HG02938 (cell line): ENCODE results near the gene CASP12.

ENCODE experiments used
- ATAC-seq: cut with Tn5 transposase; IDR thresholded peaks from one replicate; pipeline ENCODE4 v1.9.1; 2021; ENCODE audit warnings: mild to moderate bottlenecking, moderate library complexity; ENCODE audit not compliant: unreplicated experiment

Gene CASP12

DNA sequence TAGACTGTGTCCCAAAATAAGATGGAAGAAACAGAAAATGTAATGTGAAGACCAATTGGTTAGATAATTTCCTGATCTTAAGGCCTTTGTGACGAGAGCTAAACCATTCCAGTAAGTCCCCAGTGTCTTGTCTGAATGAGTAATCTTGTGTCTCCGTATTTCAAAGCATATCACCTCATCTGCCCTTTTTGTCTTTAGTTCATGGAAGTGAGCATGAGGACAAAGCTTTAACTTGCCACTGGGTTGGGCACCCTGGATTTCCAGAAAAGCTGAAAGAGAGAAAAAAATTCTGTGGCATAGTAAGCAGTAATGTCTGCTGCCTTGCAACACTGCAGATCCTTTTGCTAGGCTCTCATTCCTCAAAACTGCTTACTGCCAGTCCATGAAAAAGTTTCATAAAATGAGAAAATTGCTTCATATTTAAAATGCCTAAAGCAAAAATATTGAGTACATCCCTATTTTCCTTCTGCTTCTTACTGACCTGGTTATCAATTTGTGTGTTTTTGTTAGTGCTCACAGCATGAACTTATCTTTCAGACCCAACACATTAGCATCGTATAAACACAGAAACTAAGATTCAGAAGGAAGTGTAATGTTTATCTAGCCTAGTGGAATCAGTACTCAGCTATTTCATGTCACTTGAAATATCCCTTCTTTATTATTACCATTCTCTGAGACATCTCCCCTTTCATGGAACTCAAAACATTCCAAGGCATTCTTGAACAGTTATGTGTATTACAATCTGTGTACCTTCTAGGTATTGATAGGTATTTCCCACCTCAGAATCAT is 5.3 kb downstream of the CASP12 start:
- no peak for ATAC-seq

DNA sequence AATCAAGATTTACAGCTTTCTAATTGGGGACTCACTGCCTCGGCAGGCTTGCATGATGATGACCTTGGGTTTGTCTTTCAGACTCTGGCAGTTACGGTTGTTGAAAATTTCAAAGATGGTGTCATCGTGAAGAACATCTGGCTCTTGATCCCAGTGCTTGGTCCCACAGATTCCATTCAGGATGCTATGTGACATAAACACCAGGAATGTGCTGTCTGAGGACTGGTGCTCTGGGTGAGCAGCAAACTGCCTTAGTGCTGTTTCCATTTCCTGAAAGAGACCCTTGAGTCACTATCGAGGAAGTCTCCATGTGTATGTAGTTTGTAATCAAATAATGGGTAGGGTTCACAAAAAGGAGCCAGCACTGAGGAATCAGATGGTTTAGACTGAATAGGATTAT is 7.1 kb downstream of the CASP12 start:
- ATAC-seq: no peak

DNA sequence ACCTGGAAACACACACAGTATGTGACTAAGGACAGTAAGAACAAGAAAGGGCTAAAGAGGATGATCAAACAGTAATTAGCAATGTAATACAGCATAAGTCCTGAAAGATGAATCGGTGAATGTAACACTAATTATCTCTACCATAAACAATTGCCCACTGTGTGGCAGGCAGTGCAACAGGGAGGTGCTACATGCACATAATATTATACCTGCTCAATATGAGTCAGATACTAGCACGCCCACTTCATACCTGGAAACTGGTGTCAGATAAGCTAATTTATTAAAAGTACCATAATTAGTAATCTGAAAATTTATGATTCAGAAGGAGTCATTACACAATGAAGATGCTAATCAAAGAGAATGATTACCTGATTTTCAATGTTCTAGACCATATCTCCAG is 14.9 kb downstream of the CASP12 start:
- no peak for ATAC-seq

DNA sequence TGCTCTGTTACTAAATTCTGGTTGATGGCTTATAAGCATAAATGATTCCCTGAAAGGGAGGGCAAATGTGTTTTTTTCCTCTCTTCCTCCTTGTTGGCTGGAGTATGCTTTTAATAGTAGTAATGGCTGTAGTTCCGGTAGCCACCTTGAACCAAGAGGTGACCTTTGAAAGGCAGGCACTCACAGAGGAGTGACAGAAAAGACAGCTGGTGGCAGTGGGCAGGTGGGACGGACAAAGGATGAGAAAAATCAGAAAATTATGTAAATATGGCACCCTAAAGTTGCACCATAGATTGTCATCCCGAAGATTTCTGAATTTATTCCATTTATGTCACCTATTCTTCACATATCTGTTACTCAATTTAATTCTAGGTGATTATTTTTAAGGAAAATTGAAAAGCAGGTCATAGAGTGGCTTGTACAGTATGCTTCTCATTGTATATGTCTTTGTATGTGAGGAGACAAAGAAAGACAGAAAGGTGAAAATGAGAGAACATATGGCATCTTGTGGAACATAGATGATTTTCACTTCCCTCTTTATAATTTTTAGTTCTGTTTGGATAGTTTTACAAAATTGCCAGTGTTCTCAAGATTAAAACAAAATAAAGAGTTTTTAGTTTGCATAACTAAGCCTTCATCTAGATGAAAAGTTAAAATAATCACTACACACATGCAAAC is 17.0 kb downstream of the CASP12 start:
- peak; percentile 70 for ATAC-seq

DNA sequence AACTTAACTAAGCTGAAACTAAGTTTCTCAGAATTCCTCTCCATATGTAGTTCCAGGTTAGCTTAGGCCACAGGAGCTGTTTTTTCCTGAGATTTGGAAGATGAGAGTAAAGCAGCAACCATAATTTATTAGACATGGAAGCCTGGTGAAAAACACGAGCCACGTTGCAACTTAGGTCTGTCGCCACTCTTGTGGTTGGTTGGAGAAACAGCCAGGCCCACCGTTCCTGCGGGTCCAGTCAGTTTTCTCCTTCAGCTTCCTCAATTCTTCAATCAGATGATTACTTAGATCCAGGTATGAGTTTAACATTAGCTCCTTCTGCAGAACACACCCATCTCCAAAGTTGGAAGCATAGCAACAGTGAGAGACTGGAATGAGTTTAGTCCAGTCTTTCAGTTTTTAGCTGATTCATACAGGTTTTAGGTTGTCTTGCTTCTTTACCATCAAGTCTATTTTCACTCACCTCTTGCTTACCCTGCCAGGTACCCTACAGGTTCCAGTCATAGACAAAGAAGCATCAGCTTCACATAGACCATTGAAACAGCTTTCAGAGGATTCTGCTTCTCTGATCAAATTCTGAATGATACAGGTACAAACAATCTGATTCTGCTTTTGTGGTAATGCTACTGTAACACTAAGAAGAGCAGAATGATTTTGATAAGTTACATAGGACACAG is 18.6 kb downstream of the CASP12 start:
- no peak for ATAC-seq

DNA sequence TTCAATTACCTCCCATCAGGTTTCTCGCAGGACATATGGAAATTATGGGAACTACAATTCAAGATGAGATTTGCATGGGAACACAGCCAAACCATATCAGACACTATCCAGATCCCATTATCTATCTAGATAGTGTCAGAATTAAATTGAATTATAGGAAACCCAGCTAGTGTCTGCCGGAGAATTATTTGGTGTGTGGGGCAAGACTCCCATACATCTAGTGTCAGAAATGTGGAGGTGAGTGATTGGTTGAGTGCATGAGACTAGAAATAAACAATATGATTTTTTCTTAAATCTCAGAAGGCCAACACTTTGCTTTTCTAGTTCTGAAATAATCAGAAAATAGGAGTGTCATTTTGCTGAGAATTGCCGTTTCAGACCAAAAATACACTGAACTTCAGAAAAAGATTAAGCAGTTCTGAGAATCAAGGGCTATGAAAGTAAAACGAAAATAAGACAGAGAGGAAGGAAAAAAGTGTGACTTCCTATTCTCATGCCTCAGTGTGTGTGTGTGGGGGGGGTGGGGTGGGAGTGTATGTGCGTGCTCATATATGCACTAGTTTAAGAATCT is 21.3 kb downstream of the CASP12 start:
- peak; percentile 58 for ATAC-seq

DNA sequence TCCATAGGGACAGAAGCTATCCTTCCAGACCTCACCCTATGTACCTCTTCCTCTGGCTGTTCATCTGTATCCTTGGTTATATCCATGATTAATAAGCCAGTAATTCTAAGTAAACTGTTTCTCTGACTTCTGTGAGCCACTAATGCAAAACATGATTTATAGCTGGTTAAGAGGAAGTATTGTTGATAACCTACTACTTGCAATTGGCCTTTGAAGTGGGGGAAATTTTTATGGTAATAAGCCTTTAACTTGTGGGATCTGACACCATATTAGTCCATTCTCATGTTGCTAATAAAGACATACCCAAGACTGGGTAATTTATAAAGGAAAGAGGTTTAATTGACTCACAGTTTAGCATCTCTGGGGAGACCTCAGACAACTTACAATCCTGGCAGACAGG is 21.9 kb downstream of the CASP12 start:
- no peak for ATAC-seq

DNA sequence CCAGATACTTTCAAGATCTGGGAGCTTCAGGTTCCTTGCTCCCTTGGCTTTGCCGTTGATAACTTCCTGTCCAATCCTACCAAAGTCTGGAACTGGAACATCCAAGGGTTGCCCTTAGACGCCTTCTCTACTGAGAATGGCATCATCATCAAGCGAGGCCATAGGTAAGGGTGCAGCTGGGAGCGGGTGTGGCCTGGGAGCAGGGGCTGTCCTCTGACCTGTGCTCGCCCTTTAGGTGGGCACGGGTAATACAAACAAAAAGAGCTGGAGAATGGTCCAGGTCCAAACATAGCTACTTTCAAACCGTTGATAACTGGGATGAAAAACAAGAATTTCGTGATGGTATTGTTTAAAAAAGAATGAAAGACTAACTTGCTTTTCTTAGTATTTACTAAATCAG is 25.0 kb downstream of the CASP12 start:
- no peak for ATAC-seq

DNA sequence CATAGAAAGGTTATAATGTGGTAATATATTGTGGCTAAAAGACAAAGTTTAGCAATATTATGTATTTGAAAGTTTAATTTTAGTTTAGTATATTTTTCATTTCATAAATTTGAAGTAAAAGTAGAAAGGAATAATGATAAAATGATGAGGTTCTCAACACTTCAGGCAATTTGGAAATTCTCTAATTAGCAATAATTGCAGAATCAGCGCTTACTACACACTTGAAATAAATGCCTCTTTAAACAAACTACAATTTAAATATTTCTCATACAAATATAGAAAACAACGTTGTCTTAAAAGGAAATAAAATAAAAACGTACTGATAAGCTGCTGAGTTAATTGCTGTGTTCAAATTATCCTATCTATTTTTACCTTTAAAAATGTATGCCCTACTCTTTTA is 25.9 kb downstream of the CASP12 start:
- ATAC-seq: no peak

DNA sequence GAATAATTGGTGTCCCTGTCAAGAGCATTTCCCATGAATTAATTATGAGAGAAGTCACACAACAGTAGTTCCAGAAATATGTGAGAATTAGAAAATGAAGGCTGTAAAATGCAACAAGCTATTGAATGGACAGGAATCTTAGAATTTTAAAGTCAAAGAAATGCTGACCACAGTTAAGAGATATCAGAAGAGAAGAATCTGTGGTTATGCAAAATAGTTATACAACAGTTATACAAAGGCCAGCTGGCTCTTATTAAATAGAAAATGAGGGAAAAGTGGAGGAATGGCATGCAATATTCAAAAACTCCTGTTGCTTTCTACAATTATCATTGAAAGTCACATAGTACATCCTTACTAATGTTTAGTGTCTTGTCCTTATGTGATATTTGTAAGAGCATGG is 27.4 kb downstream of the CASP12 start:
- no peak for ATAC-seq

DNA sequence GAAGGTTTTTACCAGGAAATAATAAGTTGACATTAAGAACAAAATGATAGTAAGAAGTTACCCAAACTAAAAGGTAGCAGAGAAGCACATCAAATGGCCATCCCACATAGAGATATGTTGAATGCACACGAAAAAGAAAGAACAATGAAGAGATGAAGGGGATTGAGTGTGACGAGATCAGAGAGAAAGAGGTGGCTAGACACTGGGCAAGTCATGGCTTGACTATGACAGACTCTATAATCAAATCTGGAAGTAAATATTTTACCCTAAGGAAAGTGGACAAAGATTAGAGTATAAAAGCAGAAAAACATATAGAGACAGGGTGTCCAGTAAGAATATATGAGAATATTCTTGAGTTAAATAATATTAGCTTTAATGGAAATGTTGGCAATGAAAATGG is 31.4 kb downstream of the CASP12 start:
- no peak for ATAC-seq

DNA sequence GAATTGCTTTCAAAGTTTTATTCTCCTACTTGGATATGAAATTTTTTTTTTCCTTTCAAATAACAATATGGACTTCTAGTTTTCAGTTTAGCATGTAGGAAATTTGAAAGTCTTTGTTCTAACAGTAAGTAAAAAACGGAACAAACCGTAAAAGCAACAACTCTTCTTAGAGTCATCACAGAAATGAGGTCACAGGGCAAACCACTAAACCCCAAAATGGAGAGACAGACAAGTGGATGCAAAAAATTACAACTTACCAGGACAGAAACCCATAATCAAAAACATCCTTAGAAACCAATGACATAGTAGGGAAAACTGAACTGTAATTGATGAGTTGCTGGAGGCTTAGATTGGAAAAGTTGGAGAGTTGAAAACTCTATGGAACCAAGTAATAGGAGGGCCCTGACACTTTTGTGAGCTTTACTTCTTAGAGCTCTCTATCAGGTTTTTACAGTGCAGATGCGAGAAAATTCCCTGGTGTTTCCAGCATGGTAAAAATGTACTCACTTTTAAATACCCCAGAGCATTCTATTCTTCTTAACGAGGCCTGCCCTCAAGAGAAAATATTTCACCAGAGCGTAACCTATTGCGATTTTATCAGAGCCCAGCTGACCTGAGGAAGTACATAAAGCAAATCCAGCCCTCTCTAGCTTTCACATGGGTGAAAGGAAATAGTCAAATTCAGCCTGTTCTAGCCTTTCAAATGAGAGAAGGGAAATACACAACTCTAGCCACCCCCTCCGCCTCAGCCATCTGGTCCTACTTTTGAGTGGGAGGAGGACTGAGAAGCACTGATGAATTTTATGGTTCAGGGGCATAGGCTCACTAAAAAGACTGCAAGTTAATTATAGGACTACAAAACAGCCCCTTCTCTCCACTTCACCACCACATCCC is 39.1 kb downstream of the CASP12 start:
- ATAC-seq: peak; percentile 58

DNA sequence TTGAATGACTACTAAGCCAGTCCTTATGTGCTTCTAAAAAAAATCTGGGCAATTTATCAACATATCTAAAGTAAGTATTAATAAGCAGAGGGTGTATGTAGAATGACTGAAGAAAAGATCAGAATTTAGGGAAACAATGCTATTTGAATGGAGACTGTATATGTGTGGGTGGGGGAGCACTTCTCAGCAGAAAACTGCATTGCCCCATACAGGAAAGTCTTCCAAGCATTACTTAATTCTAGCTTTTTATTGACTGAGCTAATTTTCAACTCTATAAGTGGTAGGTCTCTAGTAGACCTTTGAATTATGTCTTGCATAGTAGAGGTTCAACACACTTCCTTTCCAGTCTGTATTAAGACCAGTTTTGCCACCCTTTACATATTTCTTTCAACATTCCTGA is 41.7 kb downstream of the CASP12 start:
- ATAC-seq: no peak

DNA sequence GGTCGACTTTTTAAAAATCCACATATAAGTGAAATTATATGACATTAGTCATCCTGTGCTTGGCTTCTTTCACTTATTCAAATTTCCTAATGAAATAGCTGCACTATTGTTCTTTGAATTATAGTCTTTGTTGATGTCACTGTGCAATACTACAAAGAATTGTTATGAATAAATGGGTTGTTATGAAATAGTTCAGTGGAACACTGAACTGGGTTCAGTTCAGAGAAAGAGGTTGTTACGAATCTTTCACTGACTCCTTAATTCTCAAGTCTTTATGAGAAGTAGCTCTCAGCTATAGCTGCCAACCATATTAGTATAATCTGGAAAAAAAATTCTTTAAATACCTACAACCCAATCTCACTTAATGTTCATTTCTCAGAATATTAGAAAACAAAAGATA is 42.3 kb downstream of the CASP12 start:
- ATAC-seq: no peak

DNA sequence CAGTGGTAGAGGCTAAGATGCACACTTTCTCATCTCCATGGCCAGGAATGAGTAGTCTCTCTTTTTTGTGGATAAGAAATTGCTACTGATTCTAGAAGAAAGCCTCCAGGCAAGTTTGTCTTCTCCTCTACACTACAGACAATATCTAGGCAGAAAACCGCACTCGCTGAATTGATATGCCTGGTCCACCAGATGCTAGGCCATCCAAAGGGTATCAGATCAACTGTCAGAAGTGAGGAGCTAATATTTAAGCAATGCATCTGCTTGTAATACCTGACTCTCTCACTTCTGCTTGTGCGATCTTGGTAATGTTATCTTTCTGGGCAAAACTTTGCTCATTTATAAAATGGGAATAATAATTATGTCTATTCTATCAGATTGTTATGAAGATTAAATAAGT is 45.0 kb downstream of the CASP12 start:
- ATAC-seq: no peak

DNA sequence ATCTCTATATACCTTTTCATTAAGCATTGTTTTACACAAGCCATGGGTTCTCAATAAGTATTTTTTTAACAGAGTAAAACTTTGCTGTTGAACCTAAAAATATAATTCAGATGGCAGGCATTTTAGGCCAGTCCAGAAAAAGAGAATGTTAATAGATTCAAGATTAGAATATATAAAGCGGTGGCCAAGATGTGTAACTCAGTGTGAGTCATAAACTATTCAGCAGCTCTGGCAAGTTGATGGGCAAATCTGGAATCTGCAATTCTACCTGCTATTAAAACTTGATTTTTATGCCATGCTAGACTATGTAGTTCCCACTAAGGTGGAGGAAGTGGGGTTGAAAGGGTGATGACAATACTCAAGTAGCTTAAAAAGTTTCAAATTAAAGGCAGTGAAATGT is 45.4 kb downstream of the CASP12 start:
- no peak for ATAC-seq

DNA sequence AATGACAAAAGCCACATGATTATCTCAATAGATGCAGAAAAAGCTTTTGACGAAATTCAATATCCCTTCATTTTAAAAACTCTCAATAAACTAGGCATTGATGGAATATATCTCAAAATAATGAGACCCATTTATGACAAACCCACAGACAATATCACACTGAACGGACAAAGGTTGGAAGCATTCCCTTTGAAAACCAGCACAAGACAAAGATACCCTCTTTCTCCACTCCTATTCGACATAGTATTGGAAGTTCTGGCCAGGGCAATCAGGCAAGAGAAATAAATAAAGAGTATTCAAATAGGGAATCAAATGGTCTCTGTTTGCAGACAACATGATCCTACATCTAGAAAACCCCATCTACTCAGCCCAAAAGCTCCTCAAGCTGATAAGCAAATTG is 52.0 kb downstream of the CASP12 start:
- ATAC-seq: no peak

DNA sequence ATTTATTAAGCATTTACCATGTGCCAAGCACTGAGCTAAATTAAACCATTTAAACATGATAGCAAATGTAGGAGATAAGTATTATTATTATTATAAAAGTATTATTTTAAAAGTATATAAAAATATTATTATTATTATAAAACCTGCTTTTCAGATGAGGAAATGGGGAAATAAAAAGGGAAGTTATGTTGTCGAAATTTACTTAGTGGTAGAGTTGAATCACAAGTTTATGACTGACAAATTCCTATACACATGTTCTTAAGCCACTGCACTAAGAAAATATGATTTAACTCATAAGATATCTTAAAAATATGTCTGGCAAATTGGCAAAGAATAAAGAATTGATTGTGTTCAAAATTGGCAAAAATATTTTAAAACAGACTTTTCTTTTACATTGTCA is 53.8 kb downstream of the CASP12 start:
- ATAC-seq: no peak

DNA sequence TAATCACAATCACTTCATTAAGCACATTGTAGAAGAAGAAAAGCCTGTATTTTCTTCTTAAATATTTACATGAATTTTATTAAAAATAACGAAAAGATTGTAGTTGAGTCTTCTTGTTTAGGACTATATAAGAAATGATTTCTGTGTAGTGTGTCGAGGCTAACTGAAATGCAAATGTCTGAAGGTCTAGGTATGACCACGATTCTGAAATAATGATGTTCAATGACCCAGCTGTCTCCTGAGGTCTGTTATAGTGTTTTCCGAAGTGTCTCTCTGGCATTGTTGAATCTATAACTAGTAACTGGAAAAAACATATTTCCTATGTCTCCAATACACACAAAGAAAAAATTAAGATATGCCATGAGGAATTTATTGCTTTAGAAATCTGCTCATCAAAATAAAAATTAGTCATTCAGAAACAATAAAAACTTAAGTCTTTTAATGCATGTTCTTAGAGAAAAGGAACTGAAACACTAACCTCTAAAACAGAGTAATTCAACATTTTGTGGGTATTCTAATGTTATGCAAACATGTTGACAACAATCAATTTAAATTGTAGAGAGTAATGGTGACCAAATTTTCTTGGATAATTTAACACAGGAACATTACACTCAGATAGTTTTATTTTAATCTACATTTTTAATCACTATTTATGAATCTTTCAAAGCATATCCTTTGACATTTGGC is 55.0 kb downstream of the CASP12 start:
- ATAC-seq: no peak

DNA sequence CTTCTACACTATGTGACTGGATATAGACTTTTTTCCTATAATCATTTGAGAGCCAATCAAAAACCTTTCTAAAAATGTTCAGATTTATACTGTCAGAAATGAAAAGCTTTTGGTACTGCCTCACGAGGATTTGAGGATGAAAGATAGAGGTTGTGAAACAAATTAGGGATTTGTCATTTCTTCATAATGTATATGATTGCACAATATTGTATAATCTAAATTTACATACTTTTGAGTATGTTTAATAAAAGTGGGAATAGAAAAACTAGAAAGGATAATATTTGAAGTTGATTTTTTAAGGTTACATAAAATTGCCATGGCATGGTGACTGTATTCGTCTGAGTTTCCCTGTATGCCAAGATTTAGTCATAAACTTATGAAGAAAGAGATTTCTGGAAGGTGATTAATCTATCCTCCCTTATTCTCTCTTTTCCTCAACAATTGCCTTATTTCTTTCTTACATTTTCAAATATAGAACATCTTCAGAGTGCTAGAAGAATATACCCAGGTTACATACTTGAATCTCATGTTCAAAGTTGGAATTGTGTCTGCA is 56.2 kb downstream of the CASP12 start:
- no peak for ATAC-seq
